ENCODE results near the gene TMEM97.

The TMEM97 gene

DNA sequence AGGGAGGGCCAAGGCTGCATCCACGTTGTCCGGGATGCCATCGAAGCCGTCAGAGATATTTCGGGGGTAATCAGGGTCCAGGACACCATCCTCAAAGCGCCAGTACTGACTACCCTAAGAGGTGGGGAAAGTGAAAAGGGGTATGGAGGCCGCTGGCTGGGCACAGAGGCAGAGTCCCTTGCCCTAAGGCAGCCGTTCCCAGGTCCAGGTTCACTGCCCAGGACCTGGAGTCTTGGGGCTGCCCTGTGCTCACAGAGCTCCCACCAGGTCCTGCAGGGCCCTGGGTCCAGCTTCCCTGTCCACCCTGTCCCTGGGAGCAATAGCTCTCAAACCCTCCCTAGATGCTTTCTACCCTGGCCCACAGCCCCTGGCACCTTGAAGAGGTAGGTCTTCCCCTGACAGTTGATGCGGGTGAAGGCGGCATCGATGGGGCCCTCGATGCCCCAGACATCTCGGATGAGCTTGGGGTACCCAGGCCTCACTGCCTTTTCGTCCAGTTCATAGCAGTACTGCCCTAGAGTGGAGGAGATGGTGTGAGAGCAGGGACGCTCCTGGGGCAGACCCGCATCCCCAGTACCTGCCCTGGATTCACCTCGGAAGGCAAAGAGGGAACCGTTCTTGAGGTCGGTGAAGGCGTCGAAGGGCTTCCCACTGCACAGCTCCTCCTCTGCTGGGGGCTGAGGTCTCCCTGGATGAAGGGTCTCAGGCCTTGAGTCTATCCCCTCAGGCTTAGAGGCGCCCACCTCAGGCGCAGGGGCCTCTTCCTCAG lies 50.1 kb downstream of the TMEM97 start:
- no peak for DNase-seq (ENCODE audit: low read depth)
- no peak overlapping the region for H3K4me3 ChIP-seq (ENCODE audit: control insufficient read depth, low read depth, low read length)
- TF ChIP-seq, protein P1, sequence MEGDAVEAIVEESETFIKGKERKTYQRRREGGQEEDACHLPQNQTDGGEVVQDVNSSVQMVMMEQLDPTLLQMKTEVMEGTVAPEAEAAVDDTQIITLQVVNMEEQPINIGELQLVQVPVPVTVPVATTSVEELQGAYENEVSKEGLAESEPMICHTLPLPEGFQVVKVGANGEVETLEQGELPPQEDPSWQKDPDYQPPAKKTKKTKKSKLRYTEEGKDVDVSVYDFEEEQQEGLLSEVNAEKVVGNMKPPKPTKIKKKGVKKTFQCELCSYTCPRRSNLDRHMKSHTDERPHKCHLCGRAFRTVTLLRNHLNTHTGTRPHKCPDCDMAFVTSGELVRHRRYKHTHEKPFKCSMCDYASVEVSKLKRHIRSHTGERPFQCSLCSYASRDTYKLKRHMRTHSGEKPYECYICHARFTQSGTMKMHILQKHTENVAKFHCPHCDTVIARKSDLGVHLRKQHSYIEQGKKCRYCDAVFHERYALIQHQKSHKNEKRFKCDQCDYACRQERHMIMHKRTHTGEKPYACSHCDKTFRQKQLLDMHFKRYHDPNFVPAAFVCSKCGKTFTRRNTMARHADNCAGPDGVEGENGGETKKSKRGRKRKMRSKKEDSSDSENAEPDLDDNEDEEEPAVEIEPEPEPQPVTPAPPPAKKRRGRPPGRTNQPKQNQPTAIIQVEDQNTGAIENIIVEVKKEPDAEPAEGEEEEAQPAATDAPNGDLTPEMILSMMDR (IDR thresholded peaks at IDR 0.05; ENCODE audit: control insufficient read depth, insufficient read depth, low read depth, low read length, missing control alignments) = no peak

- TF ChIP-seq, protein P1 (IDR thresholded peaks at IDR 0.05; ENCODE audit: control insufficient read depth, insufficient read depth, low read depth, low read length, missing control alignments) = no peak
- no peak for DNase-seq (ENCODE audit: low read depth)
- H3K4me3 ChIP-seq (ENCODE audit: control insufficient read depth, low read depth, low read length) = no peak overlapping the region
Observed at GRCh38 chr17:28369684-28370034, 50.7 kb downstream of the TMEM97 start.

DNA sequence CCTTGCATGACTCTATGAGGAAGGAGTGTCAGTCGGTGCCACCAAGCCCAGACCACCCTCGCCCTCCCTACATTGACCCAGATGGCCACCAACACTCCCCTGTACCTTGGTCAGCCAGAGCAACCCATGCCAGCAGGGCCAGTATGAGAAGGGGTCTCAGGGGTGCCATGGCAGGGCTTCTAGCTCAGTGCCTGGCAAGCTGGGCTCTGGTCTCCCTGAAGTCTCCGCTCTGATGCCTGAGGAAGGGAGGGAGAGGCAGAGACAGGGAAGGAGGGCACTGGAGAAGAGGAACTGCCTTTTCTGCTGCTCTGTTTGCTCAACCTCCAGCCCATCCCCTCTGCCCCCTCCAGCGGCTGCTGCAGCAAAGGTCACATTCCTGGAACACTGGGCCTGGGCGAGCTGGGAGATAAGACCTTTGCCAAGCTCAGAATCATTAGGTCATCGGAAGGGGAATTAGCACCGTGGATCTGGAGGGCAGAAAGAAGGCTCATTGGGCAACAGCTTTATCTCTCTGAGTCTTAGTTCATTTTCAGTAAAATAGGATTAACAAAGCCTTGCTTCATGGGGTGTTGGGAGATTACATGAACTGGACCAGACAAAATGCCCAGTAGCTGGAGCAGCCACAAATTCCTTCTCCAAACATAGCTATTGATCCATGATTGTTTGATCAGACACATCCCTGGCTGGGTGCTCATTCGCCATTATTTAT lies 51.2 kb downstream of the TMEM97 start, which contains the start of gene VTN:
VTN (minus strand) TSS at position 273 of the 709 bp plus-strand sequence; CDS start at position 169, 104 bp downstream.
- TF ChIP-seq, protein P1 (IDR thresholded peaks at IDR 0.05; ENCODE audit: control insufficient read depth, insufficient read depth, low read depth, low read length, missing control alignments) = no peak
- peak within 1 kb of the TSS; percentile 85 for H3K4me3 ChIP-seq (ENCODE audit: control insufficient read depth, low read depth, low read length)

DNA sequence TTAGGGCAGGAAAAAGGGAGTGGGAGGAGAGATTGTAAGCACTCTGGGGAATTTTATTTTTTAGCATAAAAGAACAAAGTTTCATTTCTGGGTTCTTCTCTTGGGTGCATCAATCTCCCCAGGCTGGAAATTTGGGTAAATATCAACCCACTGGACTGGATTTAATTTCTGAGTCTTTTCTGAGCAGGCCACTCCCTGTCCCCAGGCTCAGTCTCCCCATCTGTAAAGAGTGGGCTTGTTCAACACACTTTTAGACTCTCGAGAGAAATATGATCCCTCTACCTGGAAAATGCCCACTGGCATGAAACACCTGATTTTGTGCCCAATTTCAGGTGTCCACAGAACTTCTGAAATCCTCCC lies 51.7 kb downstream of the TMEM97 start:
- TF ChIP-seq, protein P1 (IDR thresholded peaks at IDR 0.05; ENCODE audit: control insufficient read depth, insufficient read depth, low read depth, low read length, missing control alignments) = no peak
- DNase-seq (ENCODE audit: low read depth) = no peak
- no peak overlapping the region for H3K4me3 ChIP-seq (ENCODE audit: control insufficient read depth, low read depth, low read length)

More for the DNA sequence above, 51.2 kb downstream of the TMEM97 start, which contains the start of gene VTN:
- DNase-seq (ENCODE audit: low read depth) = peak; percentile 31

DNA sequence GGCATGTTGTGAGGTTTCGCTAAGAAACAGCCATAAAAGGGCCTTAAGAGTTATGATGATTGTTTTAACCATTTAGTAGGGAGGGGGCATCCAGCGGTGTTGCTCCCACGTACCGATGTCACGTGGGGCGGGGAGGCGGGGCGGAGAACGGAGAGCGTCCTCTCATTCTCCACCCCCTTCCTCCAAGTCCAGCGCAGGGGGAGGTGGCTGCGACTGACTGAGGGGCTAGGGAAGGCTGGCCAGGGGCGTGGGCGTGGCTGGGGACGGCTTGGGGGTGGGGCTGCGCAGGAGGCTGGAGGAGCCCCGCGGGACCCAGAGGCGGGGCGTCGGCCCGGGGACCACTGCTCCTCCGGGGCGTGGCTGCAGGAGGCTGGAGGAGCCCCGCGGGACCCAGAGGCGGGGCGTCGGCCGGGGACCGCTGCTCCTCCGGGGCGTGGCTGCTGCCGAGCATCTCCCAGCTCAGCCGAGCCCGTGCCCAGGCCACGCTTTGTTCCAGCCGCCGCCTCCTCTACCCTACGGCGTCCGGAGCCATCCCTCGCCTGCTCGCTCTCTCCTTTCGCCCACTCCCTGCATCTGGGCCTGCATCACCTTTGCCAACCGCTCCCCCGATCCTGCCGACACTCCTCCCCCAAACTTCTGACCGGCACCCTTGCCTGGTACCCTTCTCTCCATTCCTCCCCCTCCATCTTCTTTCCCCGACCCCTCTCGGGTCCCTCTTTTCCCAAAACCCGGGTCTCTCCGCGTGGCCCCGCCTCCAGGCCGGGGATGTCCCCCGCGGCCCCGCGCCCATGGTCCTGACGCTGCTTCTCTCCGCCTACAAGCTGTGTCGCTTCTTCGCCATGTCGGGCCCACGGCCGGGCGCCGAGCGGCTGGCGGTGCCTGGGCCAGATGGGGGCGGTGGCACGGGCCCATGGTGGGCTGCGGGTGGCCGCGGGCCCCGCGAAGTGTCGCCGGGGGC lies 52.5 kb downstream of the TMEM97 start, which contains the start of gene SARM1:
SARM1 (plus strand) TSS at position 450 of the 958 bp plus-strand sequence; CDS start at position 789, 339 bp downstream.
- TF ChIP-seq, protein P1 (IDR thresholded peaks at IDR 0.05; ENCODE audit: control insufficient read depth, insufficient read depth, low read depth, low read length, missing control alignments) = no peak
- peak within 1 kb of the TSS; percentile 85 for H3K4me3 ChIP-seq (ENCODE audit: control insufficient read depth, low read depth, low read length)
- peak; percentile 46 for DNase-seq (ENCODE audit: low read depth)

Measured in AG09309 (cell line).